Calu3 (cell line): Measurements from ENCODE around the gene CLOCK. TPM values are rescaled to one million over a fixed set of nuclear protein-coding genes. Genes with fewer than 3 reads are reported as not detected.

Experiments
- BruUV-seq: library from RNA; stranded (reverse); fragments of 400-500 nt; replicated peaks from 2 replicates; lab custom pipeline; 2021; lab: Mats Ljungman, UMichigan
- CTCF ChIA-PET: fragments of 300-600 bp; sonication (Branson Sonifier 250); formaldehyde crosslinking; loops from one replicate; lab custom pipeline; 2022; ENCODE audit warnings: antibody characterized with exemption; lab: Charles Lee
- DNase-seq: peaks from one replicate; pipeline ENCODE4 v3.0.0; 2022
- H3K27ac Mint-ChIP-seq: one replicate; pipeline ENCODE4 v1.8.0; 2022; ENCODE audit warnings: mixed read lengths; ENCODE audit not compliant: unreplicated experiment
- H3K27me3 Mint-ChIP-seq: one replicate; pipeline ENCODE4 v1.8.0; 2022; ENCODE audit warnings: mixed read lengths; ENCODE audit not compliant: unreplicated experiment
- H3K36me3 Mint-ChIP-seq: one replicate; pipeline ENCODE4 v1.8.0; 2022; ENCODE audit warnings: mild to moderate bottlenecking, moderate library complexity, mixed read lengths; ENCODE audit not compliant: insufficient read depth, unreplicated experiment
- H3K4me1 Mint-ChIP-seq: one replicate; pipeline ENCODE4 v1.8.0; 2022; ENCODE audit warnings: mild to moderate bottlenecking, low read depth, mixed read lengths; ENCODE audit not compliant: unreplicated experiment
- H3K4me3 Mint-ChIP-seq: one replicate; pipeline ENCODE4 v1.8.0; 2022; ENCODE audit warnings: mild to moderate bottlenecking, low read depth, moderate library complexity, mixed read lengths; ENCODE audit not compliant: unreplicated experiment
- H3K9me3 Mint-ChIP-seq: one replicate; pipeline ENCODE4 v1.8.0; 2022; ENCODE audit warnings: low read depth, mixed read lengths; ENCODE audit not compliant: unreplicated experiment
- CTCF ChIP-seq: fragments of 200-600 bp; IDR thresholded peaks from one replicate; pipeline ENCODE4 v1.8.0; 2022; ENCODE audit warnings: antibody characterized with exemption; ENCODE audit not compliant: unreplicated experiment
- intact Hi-C: fragments of 100-400 bp; cut with micrococcal nuclease; formaldehyde crosslinking; loops from one replicate; pipeline ENCODE4 v1.10.0; 2022; ENCODE audit not compliant: unreplicated experiment
- total RNA-seq: library from RNA; stranded (reverse); gene quantifications from 2 replicates; pipeline ENCODE4 v1.2.3, GENCODE V29; 2022

CLOCK gene
- total RNA-seq, 1 experiment from 2014 or later, result 16.2 TPM

GRCh38 chr4:55546506-55546755 lies 278 bp downstream of the CLOCK start:
- CTCF ChIA-PET, result interaction anchor here (0.8 to 1.1 kb wide), 3 partner anchors 22 to 362 kb away, joined by 3 read pairs; no protein-coding TSS in a partner anchor
- no TSS peak for BruUV-seq
- no peaks in the 10 kb centered on the region for H3K27me3 Mint-ChIP-seq
- DNase-seq, result no peak
- H3K9me3 Mint-ChIP-seq, result no peaks in the 10 kb centered on the region
- intact Hi-C loops, result loop anchor here (5.0 kb wide), 3 partner anchors 186 to 321 kb away; partner anchors contain the start of gene SRD5A3
- TF ChIP-seq CTCF, result no peak
- no peak overlapping the region for H3K27ac Mint-ChIP-seq
- H3K4me3 Mint-ChIP-seq, result peak overlapping the region; percentile 79
- peaks cover 25% of the 10 kb centered on the region for H3K36me3 Mint-ChIP-seq
- peaks cover 38% of the 10 kb centered on the region for H3K4me1 Mint-ChIP-seq

- Mint-ChIP-seq H3K9me3 (no peaks in the 10 kb centered on the region), H3K27ac (peak overlapping the region; percentile 52), H3K36me3 (peaks cover 25% of the 10 kb centered on the region), H3K4me1 (peaks cover 38% of the 10 kb centered on the region), H3K27me3 (no peaks in the 10 kb centered on the region), H3K4me3 (peak overlapping the region; percentile 79)
- CTCF ChIA-PET, result interaction anchor here (0.8 to 1.1 kb wide), 3 partner anchors 23 to 361 kb away, joined by 3 read pairs; no protein-coding TSS in a partner anchor
- TF ChIP-seq CTCF, result no peak
- intact Hi-C loops, result loop anchor here (5.0 kb wide), 3 partner anchors 186 to 321 kb away; partner anchors contain the start of gene SRD5A3
- no TSS peak for BruUV-seq
- peak; percentile 71 for DNase-seq
These were observed 836 bp downstream of the CLOCK start for GRCh38 chr4:55545641-55546505.

GRCh38 chr4:55545151-55545550 lies 1.6 kb downstream of the CLOCK start:
- BruUV-seq, result TSS peak; percentile 33
- TF ChIP-seq CTCF, result no peak
- no peaks in the 10 kb centered on the region for H3K27me3 Mint-ChIP-seq
- H3K36me3 Mint-ChIP-seq, result peaks cover 25% of the 10 kb centered on the region
- DNase-seq, result no peak
- intact Hi-C loops, result loop anchor here (5.0 kb wide), 3 partner anchors 187 to 322 kb away; partner anchors contain the start of gene SRD5A3
- no peaks in the 10 kb centered on the region for H3K9me3 Mint-ChIP-seq
- H3K4me1 Mint-ChIP-seq, result peaks cover 31% of the 10 kb centered on the region
- peak overlapping the region; percentile 79 for H3K4me3 Mint-ChIP-seq
- H3K27ac Mint-ChIP-seq, result peak overlapping the region; percentile 52
- CTCF ChIA-PET, result interaction anchor here (0.6 kb wide), 1 partner anchor 215 kb away, joined by 3 read pairs; no protein-coding TSS in a partner anchor

GRCh38 chr4:55543858-55544257 lies 2.9 kb downstream of the CLOCK start:
- no peaks in the 10 kb centered on the region for H3K9me3 Mint-ChIP-seq
- peaks cover 25% of the 10 kb centered on the region for H3K36me3 Mint-ChIP-seq
- DNase-seq, result no peak

More at GRCh38 chr4:55543858-55544257, 2.9 kb downstream of the CLOCK start:
- Mint-ChIP-seq H3K27ac (no peak overlapping the region), H3K4me1 (peaks cover 18% of the 10 kb centered on the region), H3K27me3 (no peaks in the 10 kb centered on the region), H3K4me3 (peak overlapping the region; percentile 79)
- CTCF ChIA-PET, result no interaction called here
- TF ChIP-seq CTCF, result no peak
- intact Hi-C loops, result no loop called here
- no TSS peak for BruUV-seq
